ENCODE data around the gene PSMB5.

Gene PSMB5

DNA sequence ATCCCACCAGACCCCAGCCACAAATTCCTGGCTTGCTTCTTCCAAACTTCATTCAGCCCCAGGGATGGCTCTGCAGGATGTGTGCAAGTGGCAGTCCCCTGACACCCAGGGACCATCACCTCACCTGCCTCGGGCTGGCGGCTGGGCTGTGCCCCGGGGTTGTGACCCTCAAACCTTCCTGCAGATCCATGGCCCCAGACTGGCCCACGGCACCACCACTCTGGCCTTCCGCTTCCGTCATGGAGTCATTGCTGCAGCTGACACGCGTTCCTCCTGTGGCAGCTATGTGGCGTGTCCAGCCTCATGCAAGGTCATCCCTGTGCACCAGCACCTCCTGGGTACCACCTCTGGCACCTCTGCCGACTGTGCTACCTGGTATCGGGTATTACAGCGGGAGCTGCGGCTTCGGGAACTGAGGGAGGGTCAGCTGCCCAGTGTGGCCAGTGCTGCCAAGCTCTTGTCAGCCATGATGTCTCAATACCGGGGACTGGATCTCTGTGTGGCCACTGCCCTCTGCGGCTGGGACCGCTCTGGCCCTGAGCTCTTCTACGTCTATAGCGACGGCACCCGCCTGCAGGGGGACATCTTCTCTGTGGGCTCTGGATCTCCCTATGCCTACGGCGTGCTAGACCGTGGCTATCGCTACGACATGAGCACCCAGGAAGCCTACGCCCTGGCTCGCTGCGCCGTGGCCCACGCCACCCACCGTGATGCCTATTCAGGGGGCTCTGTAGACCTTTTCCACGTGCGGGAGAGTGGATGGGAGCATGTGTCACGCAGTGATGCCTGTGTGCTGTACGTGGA, 7.7 kb upstream of the PSMB5 start, which contains the start of gene PSMB11:
Gene PSMB11 (plus strand): TSS at position 51 of the 804 bp plus-strand sequence. CDS start 14 bp downstream, at position 65.
- Histone ChIP-seq H3K4me3 (no peak within 1 kb of the TSS), H3K27ac (no peak within 1 kb of the TSS)
- TF ChIP-seq CTCF (IDR thresholded peaks at IDR 0.05), result no peak
- no peak for DNase-seq (ENCODE audit: low spot score)

DNA sequence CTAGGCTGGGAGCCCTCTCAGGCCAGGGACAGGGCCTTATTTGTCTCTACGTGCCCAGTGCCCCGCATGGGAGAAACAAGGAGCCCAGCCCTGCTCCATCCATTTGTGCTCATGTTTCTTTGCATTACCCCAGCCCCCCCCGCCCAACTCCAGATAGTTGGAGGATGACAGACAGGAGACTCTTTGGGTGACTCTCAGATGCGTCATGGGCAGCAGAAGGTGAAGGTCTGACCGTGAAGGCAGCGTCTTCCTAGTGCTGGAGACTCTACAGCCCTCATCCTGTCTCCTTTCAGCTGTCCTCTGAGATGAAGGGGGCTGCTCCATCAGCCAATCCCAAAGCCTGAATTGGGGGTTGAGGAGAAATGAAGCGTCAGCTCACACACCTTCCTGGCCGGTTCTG, 7.0 kb upstream of the PSMB5 start:
- Histone ChIP-seq H3K27ac (no peak overlapping the region), H3K4me3 (no peak overlapping the region)
- TF ChIP-seq CTCF (IDR thresholded peaks at IDR 0.05), result no peak
- no peak for DNase-seq (ENCODE audit: low spot score)

DNA sequence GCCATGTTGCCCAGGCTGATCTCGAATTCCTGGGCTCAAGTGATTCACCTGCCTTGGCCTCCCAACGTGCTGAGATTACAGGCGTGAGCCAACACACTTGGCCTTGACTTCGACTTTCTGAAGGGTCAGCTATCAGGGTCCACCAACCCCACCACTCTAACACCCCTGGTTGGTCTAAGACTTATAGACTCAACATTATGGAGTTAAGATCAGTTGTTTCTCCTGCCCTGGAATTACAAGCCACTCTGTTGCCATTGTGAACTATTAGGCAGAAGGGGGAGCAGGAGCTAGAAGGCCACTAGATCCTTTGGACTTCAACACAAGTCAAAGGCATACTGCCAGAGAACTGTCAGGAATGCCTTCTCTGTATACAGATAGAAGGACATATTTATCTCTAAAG, 5.4 kb upstream of the PSMB5 start:
- H3K4me3 ChIP-seq, result no peak overlapping the region
- no peak for DNase-seq (ENCODE audit: low spot score)
- no peak overlapping the region for H3K27ac ChIP-seq
- no peak for TF ChIP-seq CTCF (IDR thresholded peaks at IDR 0.05)

GRCh38 chr14:23035303-23036144, 824 bp upstream of the PSMB5 start:
- DNase-seq (ENCODE audit: low spot score), result no peak
- H3K27ac ChIP-seq, result peak overlapping the region; percentile 87 to 96
- no peak for TF ChIP-seq CTCF (IDR thresholded peaks at IDR 0.05)
- H3K4me3 ChIP-seq, result peak overlapping the region; percentile 77

GRCh38 chr14:23033801-23034497, 751 bp downstream of the PSMB5 start:
- peak overlapping the region; percentile 77 for H3K4me3 ChIP-seq
- no peak for TF ChIP-seq CTCF (IDR thresholded peaks at IDR 0.05)
- H3K27ac ChIP-seq, result peak overlapping the region; percentile 87 to 96
- DNase-seq (ENCODE audit: low spot score), result no peak

GRCh38 chr14:23033251-23033727, 1.4 kb downstream of the PSMB5 start:
- Histone ChIP-seq H3K27ac (no peak overlapping the region), H3K4me3 (peak overlapping the region; percentile 77)
- no peak for DNase-seq (ENCODE audit: low spot score)
- no peak for TF ChIP-seq CTCF (IDR thresholded peaks at IDR 0.05)

Data from coronary artery (tissue), 2 donors.